ENCODE results near the gene SLC26A1.

SLC26A1 gene

GRCh38 chr4:1027915-1028238, 34.7 kb upstream of the SLC26A1 start:
- H3K27me3 ChIP-seq (ENCODE audit: control insufficient read depth in 1 of 2, insufficient read depth in 2 of 2, low read length in 2 of 2), result peaks cover 20 to 21% of the 10 kb centered on the region in 2 donors

GRCh38 chr4:1027219-1027914, 34.2 kb upstream of the SLC26A1 start:
- peaks cover 4 to 10% of the 10 kb centered on the region in 2 donors for H3K36me3 ChIP-seq (ENCODE audit: control insufficient read depth in 2 of 2, insufficient read depth in 2 of 2, low read length in 2 of 2)
- no peaks in the 10 kb centered on the region for H3K4me1 ChIP-seq (ENCODE audit: control insufficient read depth, insufficient read depth, low read length)
- no peaks in the 10 kb centered on the region for H3K9me3 ChIP-seq (ENCODE audit: control insufficient read depth in 2 of 2, low read length in 2 of 2)
- peaks cover 16 to 20% of the 10 kb centered on the region in 2 donors for H3K27me3 ChIP-seq (ENCODE audit: control insufficient read depth in 1 of 2, insufficient read depth in 2 of 2, low read length in 2 of 2)
- no peak overlapping the region for H3K4me3 ChIP-seq (ENCODE audit: low read length in 2 of 2)
- H3K9ac ChIP-seq (ENCODE audit: low read length in 2 of 2), result no peak overlapping the region
- H3K27ac ChIP-seq (ENCODE audit: low read length), result no peak overlapping the region

More at GRCh38 chr4:1027915-1028238, 34.7 kb upstream of the SLC26A1 start:
- H3K9me3 ChIP-seq (ENCODE audit: control insufficient read depth in 2 of 2, low read length in 2 of 2), result no peaks in the 10 kb centered on the region
- peaks cover 4 to 10% of the 10 kb centered on the region in 2 donors for H3K36me3 ChIP-seq (ENCODE audit: control insufficient read depth in 2 of 2, insufficient read depth in 2 of 2, low read length in 2 of 2)
- H3K27ac ChIP-seq (ENCODE audit: low read length), result no peak overlapping the region
- H3K4me3 ChIP-seq (ENCODE audit: low read length in 2 of 2), result no peak overlapping the region
- H3K4me1 ChIP-seq (ENCODE audit: control insufficient read depth, insufficient read depth, low read length), result no peaks in the 10 kb centered on the region
- H3K9ac ChIP-seq (ENCODE audit: low read length in 2 of 2), result no peak overlapping the region

GRCh38 chr4:1026115-1026514, 32.9 kb upstream of the SLC26A1 start:
- H3K4me3 ChIP-seq (ENCODE audit: low read length in 2 of 2), result no peak overlapping the region
- H3K36me3 ChIP-seq (ENCODE audit: control insufficient read depth in 2 of 2, insufficient read depth in 2 of 2, low read length in 2 of 2), result peaks cover 4 to 10% of the 10 kb centered on the region in 2 donors
- no peak overlapping the region for H3K9ac ChIP-seq (ENCODE audit: low read length in 2 of 2)
- peaks cover 12 to 20% of the 10 kb centered on the region in 2 donors for H3K27me3 ChIP-seq (ENCODE audit: control insufficient read depth in 1 of 2, insufficient read depth in 2 of 2, low read length in 2 of 2)
- no peak overlapping the region for H3K27ac ChIP-seq (ENCODE audit: low read length)
- no peaks in the 10 kb centered on the region for H3K4me1 ChIP-seq (ENCODE audit: control insufficient read depth, insufficient read depth, low read length)
- no peaks in the 10 kb centered on the region for H3K9me3 ChIP-seq (ENCODE audit: control insufficient read depth in 2 of 2, low read length in 2 of 2)

DNA sequence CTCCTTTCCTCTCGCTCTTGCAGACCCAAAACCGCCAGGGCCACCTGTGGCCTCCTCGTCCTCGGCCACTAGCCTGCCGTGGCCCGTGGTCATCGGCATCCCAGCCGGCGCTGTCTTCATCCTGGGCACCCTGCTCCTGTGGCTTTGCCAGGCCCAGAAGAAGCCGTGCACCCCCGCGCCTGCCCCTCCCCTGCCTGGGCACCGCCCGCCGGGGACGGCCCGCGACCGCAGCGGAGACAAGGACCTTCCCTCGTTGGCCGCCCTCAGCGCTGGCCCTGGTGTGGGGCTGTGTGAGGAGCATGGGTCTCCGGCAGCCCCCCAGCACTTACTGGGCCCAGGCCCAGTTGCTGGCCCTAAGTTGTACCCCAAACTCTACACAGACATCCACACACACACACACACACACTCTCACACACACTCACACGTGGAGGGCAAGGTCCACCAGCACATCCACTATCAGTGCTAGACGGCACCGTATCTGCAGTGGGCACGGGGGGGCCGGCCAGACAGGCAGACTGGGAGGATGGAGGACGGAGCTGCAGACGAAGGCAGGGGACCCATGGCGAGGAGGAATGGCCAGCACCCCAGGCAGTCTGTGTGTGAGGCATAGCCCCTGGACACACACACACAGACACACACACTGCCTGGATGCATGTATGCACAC, 31.8 kb upstream of the SLC26A1 start:
- peaks cover 8 to 17% of the 10 kb centered on the region in 2 donors for H3K27me3 ChIP-seq (ENCODE audit: control insufficient read depth in 1 of 2, insufficient read depth in 2 of 2, low read length in 2 of 2)
- no peaks in the 10 kb centered on the region for H3K9me3 ChIP-seq (ENCODE audit: control insufficient read depth in 2 of 2, low read length in 2 of 2)
- H3K4me1 ChIP-seq (ENCODE audit: control insufficient read depth, insufficient read depth, low read length), result no peaks in the 10 kb centered on the region
- H3K4me3 ChIP-seq (ENCODE audit: low read length in 2 of 2), result no peak overlapping the region
- peaks cover 4 to 10% of the 10 kb centered on the region in 2 donors for H3K36me3 ChIP-seq (ENCODE audit: control insufficient read depth in 2 of 2, insufficient read depth in 2 of 2, low read length in 2 of 2)
- no peak overlapping the region for H3K27ac ChIP-seq (ENCODE audit: low read length)
- no peak overlapping the region for H3K9ac ChIP-seq (ENCODE audit: low read length in 2 of 2)

DNA sequence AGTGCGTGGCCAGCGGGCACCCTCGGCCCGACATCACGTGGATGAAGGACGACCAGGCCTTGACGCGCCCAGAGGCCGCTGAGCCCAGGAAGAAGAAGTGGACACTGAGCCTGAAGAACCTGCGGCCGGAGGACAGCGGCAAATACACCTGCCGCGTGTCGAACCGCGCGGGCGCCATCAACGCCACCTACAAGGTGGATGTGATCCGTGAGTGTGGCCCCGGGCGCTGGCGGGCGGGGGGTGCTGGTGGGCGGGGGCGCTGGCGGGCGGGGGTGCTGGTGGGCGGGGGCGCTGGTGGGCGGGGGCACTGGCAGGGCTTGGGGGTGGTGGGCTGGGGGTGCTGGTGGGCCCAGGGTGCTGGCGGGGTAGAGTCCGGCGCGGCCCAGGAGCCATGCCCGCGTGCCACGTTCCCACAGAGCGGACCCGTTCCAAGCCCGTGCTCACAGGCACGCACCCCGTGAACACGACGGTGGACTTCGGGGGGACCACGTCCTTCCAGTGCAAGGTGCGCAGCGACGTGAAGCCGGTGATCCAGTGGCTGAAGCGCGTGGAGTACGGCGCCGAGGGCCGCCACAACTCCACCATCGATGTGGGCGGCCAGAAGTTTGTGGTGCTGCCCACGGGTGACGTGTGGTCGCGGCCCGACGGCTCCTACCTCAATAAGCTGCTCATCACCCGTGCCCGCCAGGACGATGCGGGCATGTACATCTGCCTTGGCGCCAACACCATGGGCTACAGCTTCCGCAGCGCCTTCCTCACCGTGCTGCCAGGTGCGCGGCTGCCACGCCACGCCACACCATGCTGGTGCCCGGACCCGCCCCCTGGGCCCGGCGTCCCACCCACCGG, 30.9 kb upstream of the SLC26A1 start:
- Histone ChIP-seq H3K9me3 (ENCODE audit: control insufficient read depth in 2 of 2, low read length in 2 of 2) (no peaks in the 10 kb centered on the region), H3K36me3 (ENCODE audit: control insufficient read depth in 2 of 2, insufficient read depth in 2 of 2, low read length in 2 of 2) (peaks cover 4 to 10% of the 10 kb centered on the region in 2 donors)

GRCh38 chr4:1023075-1023640, 30.0 kb upstream of the SLC26A1 start:
- no peaks in the 10 kb centered on the region for H3K9me3 ChIP-seq (ENCODE audit: control insufficient read depth in 2 of 2, low read length in 2 of 2)
- no peak overlapping the region for H3K9ac ChIP-seq (ENCODE audit: low read length in 2 of 2)
- no peaks in the 10 kb centered on the region for H3K4me1 ChIP-seq (ENCODE audit: control insufficient read depth, insufficient read depth, low read length)
- H3K27me3 ChIP-seq (ENCODE audit: control insufficient read depth in 1 of 2, insufficient read depth in 2 of 2, low read length in 2 of 2), result peaks cover 0 to 2% of the 10 kb centered on the region in 2 donors
- no peak overlapping the region for H3K27ac ChIP-seq (ENCODE audit: low read length)
- peaks cover 4 to 10% of the 10 kb centered on the region in 2 donors for H3K36me3 ChIP-seq (ENCODE audit: control insufficient read depth in 2 of 2, insufficient read depth in 2 of 2, low read length in 2 of 2)
- no peak overlapping the region for H3K4me3 ChIP-seq (ENCODE audit: low read length in 2 of 2)

More for the DNA sequence above, 30.9 kb upstream of the SLC26A1 start:
- Histone ChIP-seq H3K4me1 (ENCODE audit: control insufficient read depth, insufficient read depth, low read length) (no peaks in the 10 kb centered on the region), H3K27me3 (ENCODE audit: control insufficient read depth in 1 of 2, insufficient read depth in 2 of 2, low read length in 2 of 2) (peaks cover 3 to 12% of the 10 kb centered on the region in 2 donors), H3K4me3 (ENCODE audit: low read length in 2 of 2) (no peak overlapping the region), H3K27ac (ENCODE audit: low read length) (no peak overlapping the region), H3K9ac (ENCODE audit: low read length in 2 of 2) (no peak overlapping the region)

GRCh38 chr4:1022739-1023066, 29.5 kb upstream of the SLC26A1 start:
- H3K27ac ChIP-seq (ENCODE audit: low read length), result no peak overlapping the region
- H3K4me3 ChIP-seq (ENCODE audit: low read length in 2 of 2), result no peak overlapping the region
- H3K27me3 ChIP-seq (ENCODE audit: control insufficient read depth in 1 of 2, insufficient read depth in 2 of 2, low read length in 2 of 2), result no peaks in the 10 kb centered on the region
- no peaks in the 10 kb centered on the region for H3K9me3 ChIP-seq (ENCODE audit: control insufficient read depth in 2 of 2, low read length in 2 of 2)
- no peak overlapping the region for H3K9ac ChIP-seq (ENCODE audit: low read length in 2 of 2)
- no peaks in the 10 kb centered on the region for H3K4me1 ChIP-seq (ENCODE audit: control insufficient read depth, insufficient read depth, low read length)
- H3K36me3 ChIP-seq (ENCODE audit: control insufficient read depth in 2 of 2, insufficient read depth in 2 of 2, low read length in 2 of 2), result peaks cover 4 to 10% of the 10 kb centered on the region in 2 donors

- H3K4me1 ChIP-seq (ENCODE audit: control insufficient read depth, insufficient read depth, low read length), result no peaks in the 10 kb centered on the region
- H3K9ac ChIP-seq (ENCODE audit: low read length in 2 of 2), result no peak overlapping the region
- peaks cover 4 to 10% of the 10 kb centered on the region in 2 donors for H3K36me3 ChIP-seq (ENCODE audit: control insufficient read depth in 2 of 2, insufficient read depth in 2 of 2, low read length in 2 of 2)
- no peak overlapping the region for H3K27ac ChIP-seq (ENCODE audit: low read length)
- no peaks in the 10 kb centered on the region for H3K9me3 ChIP-seq (ENCODE audit: control insufficient read depth in 2 of 2, low read length in 2 of 2)
- no peak overlapping the region for H3K4me3 ChIP-seq (ENCODE audit: low read length in 2 of 2)
- no peaks in the 10 kb centered on the region for H3K27me3 ChIP-seq (ENCODE audit: control insufficient read depth in 1 of 2, insufficient read depth in 2 of 2, low read length in 2 of 2)
Observed at GRCh38 chr4:1022051-1022738, 29.0 kb upstream of the SLC26A1 start.

- H3K9ac ChIP-seq (ENCODE audit: low read length in 2 of 2), result no peak overlapping the region
- no peaks in the 10 kb centered on the region for H3K9me3 ChIP-seq (ENCODE audit: control insufficient read depth in 2 of 2, low read length in 2 of 2)
- no peak overlapping the region for H3K4me3 ChIP-seq (ENCODE audit: low read length in 2 of 2)
- H3K36me3 ChIP-seq (ENCODE audit: control insufficient read depth in 2 of 2, insufficient read depth in 2 of 2, low read length in 2 of 2), result peaks cover 4 to 10% of the 10 kb centered on the region in 2 donors
- no peaks in the 10 kb centered on the region for H3K27me3 ChIP-seq (ENCODE audit: control insufficient read depth in 1 of 2, insufficient read depth in 2 of 2, low read length in 2 of 2)
- no peaks in the 10 kb centered on the region for H3K4me1 ChIP-seq (ENCODE audit: control insufficient read depth, insufficient read depth, low read length)
- H3K27ac ChIP-seq (ENCODE audit: low read length), result no peak overlapping the region
Observed at GRCh38 chr4:1021386-1022050, 28.3 kb upstream of the SLC26A1 start.
